Heart right ventricle (tissue), 16 donors: ENCODE data around the gene PID1. TPM values are rescaled to one million over a fixed set of nuclear protein-coding genes. Genes with fewer than 3 reads are reported as not detected.
"Not testable (repeated sequence)": the region's sequence is repeated elsewhere in the genome, so short reads cannot be mapped to it uniquely, and the experiment has no call there.

Experiments
- ATAC-seq, 8 donors: fragments of 200-7000 bp; cut with Tn5 transposase; one replicate each; pipeline ENCODE4 v1.9.1; 2020; ENCODE audit warnings: mild to moderate bottlenecking in 8 of 8, moderate library complexity in 8 of 8, moderate number of reproducible peaks in 1 of 8
- DNase-seq, 2 donors: peaks; one replicate each; pipeline ENCODE4 v3.0.0-alpha.2; 2020
- H3K27ac ChIP-seq, 10 donors: fragments of 200-600 bp; sonication (generic) in 2 of 10; one replicate each; pipeline versions ENCODE4 v1.5.0 to v1.8.0; 2020 to 2022; ENCODE audit warnings: mild to moderate bottlenecking in 3 of 10
- H3K27me3 ChIP-seq, 7 donors: fragments of 200-600 bp; one replicate each; pipeline ENCODE4 v1.8.0; 2021 to 2022; ENCODE audit warnings: mild to moderate bottlenecking in 2 of 7
- H3K36me3 ChIP-seq, 9 donors: fragments of 200-600 bp; sonication (generic) in 1 of 9; one replicate each; pipeline versions ENCODE4 v1.5.0 to v1.8.0; 2020 to 2022; ENCODE audit warnings: mild to moderate bottlenecking in 2 of 9
- H3K4me1 ChIP-seq, 9 donors: fragments of 200-600 bp; sonication (generic) in 1 of 9; one replicate each; pipeline versions ENCODE4 v1.5.0 to v1.8.0; 2020 to 2022; ENCODE audit warnings: mild to moderate bottlenecking in 4 of 9
- H3K4me3 ChIP-seq, 10 donors: fragments of 200-600 bp; sonication (generic) in 2 of 10; one replicate each; pipeline versions ENCODE4 v1.5.0 to v1.8.0; 2020 to 2022; ENCODE audit warnings: mild to moderate bottlenecking in 7 of 10, moderate library complexity in 2 of 10
- H3K9me3 ChIP-seq, 11 donors: fragments of 200-600 bp in 10 of 11; sonication (generic) in 2 of 11; one replicate each; pipeline versions ENCODE4 v1.5.0 to v1.8.0; 2013 to 2022; ENCODE audit warnings: mild to moderate bottlenecking in 2 of 11, control low read depth in 1 of 11, moderate library complexity in 1 of 11
- WGBS, 2 donors: extraction: QIAGEN DNeasy Blood & Tissue Kit; methylation state at CpG; one replicate each; pipeline ENCODE4 v1.1.7; 2013; ENCODE audit warnings: inconsistent platforms in 1 of 2; 5-methylcytosine and 5-hydroxymethylcytosine counted together
- intact Hi-C, 10 donors: fragments of 100-400 bp; cut with DNase I; formaldehyde crosslinking; loops; one replicate each; pipeline versions ENCODE4 v1.11.1 to v1.14.2; 2022
- polyA plus RNA-seq, 2 donors: library from polyadenylated mRNA; stranded (reverse); fragments of 200-250 nt; gene quantifications; one replicate each; pipeline ENCODE4 v1.2.3, GENCODE V29; 2013
- total RNA-seq, 10 donors: library from RNA; stranded (reverse); fragmentation: NEBNext Ultra II Directional in 3 of 10; extraction: Animal tissue kit (Norgen Biotek cat#: 25700) in 3 of 10; gene quantifications; one replicate each; pipeline versions ENCODE4 v1.2.1 to v1.2.4, GENCODE V29; 2021 to 2023
- TF ChIP-seq, protein P1 (sequence below), 9 donors: fragments of 200-600 bp; sonication (generic) in 2 of 9; IDR thresholded peaks; one replicate each; pipeline versions ENCODE4 v1.5.0 to v1.8.0; 2021 to 2022; ENCODE audit warnings: antibody characterized with exemption in 9 of 9, mild to moderate bottlenecking in 5 of 9, moderate library complexity in 1 of 9
- donor health status: Arrhythmogenic right ventricular cardiomyopathy.
- donor health status: ischemic (EF 13 %, LVEDD 7.1; RV severe dilation, severe dysfunction).
- donor health status: healthy with polysubstance abuse.
- donor health status: DM: no; HTN: yes; CAD: no.
- donor health status: DM: no; HTN: no; CAD: no.
- donor health status: ischemic (EF 25% LVEDD 6.9; RV normal size, moderate dysfunction).
- donor health status: ischemic (EF 25% LVEDD 5.7; RV mildly dilated, moderate dysfunction).
- donor health status: healthy.
- donor health status: DM: yes; HTN: yes; CAD: no.
- donor health status: Ischemic cardiomyopathy.
- donor health status: ischemic (EF 35%, LVEDD 5.7; RV mildly dilated, moderate dysfunction).
- donor health status: nonischemic (EF 11% LVEDD 7.7; RV severe dilation, severe dysfunction).
- donor health status: DM: yes; HTN: yes; CAD: no.
- donor health status: PGD.
- donor health status: ischemic (EF 29% LVEDD 5.4; RV normal size, mild dysfunction).
- donor health status: nonischemic (EF 23%, LVEDD 6.1; RV moderate dilation, normal function).

Gene PID1
- total and polyA plus RNA-seq, 12 donors, result 3.6 to 12.0 (median 6.1) TPM

DNA sequence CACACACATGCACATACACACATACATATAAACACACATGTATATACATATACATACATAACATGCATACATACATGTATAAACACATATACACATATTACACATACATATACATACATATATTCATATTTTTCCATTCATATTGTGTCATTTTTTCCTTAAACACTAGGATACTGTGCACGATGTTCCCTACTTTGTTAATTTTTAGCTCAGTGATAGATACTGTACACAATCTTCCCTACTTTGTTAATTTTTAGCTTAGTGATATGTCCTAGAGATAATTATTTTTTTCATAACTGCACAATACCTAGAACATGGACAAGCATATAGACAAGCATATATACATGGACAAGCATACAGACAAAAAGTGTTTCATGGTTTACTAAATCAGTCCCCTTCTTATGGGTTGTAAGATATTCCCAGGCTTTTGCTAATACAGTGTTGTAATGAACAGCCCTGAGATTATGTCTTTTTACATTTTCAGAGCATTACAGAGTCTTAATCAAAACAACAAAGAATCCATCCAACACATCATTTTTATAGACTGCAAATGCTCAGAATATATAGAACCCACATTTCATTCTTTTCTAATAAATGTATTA is 75.6 kb downstream of the PID1 start:
- Histone ChIP-seq H3K9me3 (no peaks in the 10 kb centered on the region), H3K36me3 (no peaks in the 10 kb centered on the region), H3K27ac (no peak overlapping the region), H3K27me3 (no peaks in the 10 kb centered on the region), H3K4me3 (no peak overlapping the region), H3K4me1 (no peaks in the 10 kb centered on the region)
- ATAC-seq, result no peak
- WGBS, 2 donors, result 88 to 91% methylated on average over 1 of the region's 1 CpG
- intact Hi-C loops, result no loop called here
- TF ChIP-seq, protein P1, sequence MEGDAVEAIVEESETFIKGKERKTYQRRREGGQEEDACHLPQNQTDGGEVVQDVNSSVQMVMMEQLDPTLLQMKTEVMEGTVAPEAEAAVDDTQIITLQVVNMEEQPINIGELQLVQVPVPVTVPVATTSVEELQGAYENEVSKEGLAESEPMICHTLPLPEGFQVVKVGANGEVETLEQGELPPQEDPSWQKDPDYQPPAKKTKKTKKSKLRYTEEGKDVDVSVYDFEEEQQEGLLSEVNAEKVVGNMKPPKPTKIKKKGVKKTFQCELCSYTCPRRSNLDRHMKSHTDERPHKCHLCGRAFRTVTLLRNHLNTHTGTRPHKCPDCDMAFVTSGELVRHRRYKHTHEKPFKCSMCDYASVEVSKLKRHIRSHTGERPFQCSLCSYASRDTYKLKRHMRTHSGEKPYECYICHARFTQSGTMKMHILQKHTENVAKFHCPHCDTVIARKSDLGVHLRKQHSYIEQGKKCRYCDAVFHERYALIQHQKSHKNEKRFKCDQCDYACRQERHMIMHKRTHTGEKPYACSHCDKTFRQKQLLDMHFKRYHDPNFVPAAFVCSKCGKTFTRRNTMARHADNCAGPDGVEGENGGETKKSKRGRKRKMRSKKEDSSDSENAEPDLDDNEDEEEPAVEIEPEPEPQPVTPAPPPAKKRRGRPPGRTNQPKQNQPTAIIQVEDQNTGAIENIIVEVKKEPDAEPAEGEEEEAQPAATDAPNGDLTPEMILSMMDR (IDR thresholded peaks at IDR 0.05), result no peak
- DNase-seq, result no peak

DNA sequence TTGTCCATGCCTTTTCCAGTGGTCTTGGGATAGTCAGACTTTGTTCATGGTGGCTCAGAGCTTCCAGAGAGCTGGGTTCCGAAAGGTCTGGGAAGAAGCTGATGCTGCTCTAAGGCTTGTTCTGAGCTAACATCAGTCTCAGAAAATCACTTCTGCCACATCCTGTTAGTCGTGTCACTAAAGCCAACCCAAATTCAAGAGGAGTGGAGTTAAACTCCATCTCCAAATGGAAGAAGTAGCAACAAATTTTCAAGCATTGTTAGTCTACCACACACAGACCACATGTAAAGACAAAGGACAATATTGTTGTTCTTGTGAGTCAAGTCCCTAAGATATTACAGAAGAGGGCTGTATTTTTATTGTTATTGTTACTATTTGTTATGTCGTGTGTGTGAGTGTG is 77.8 kb downstream of the PID1 start:
- intact Hi-C loops, result no loop called here
- H3K27me3 ChIP-seq, result no peaks in the 10 kb centered on the region
- H3K4me3 ChIP-seq, result no peak overlapping the region
- no peaks in the 10 kb centered on the region for H3K36me3 ChIP-seq
- DNase-seq (no peak), ATAC-seq (no peak)
- no peak overlapping the region for H3K27ac ChIP-seq
- WGBS, 2 donors, result 68 to 79% methylated on average over 3 of the region's 3 CpGs
- H3K4me1 ChIP-seq, result no peaks in the 10 kb centered on the region
- H3K9me3 ChIP-seq, result peaks cover 0 to under 1% (median 0%) of the 10 kb centered on the region in 11 donors
- TF ChIP-seq, protein P1 (IDR thresholded peaks at IDR 0.05), result no peak

DNA sequence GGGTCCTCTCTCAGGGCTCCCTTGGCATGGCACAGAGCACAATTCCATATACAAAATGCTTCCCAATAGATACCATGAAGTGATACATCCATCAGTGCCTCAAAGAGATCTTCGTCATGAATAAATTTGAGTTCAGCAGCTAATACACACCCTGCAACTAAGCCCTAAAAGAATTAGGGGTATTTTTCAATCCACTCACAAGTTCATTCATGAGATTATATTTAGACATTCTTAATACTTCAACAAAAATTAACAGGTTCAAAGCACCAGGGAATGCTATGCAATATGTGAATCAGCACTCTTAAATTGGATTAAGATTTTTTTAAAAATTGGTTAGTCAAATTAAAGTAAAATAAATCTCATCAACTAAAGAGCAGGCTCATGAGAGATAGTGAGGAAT is 79.7 kb downstream of the PID1 start:
- TF ChIP-seq, protein P1 (IDR thresholded peaks at IDR 0.05), result no peak
- Histone ChIP-seq H3K4me3 (no peak overlapping the region), H3K27ac (no peak overlapping the region), H3K4me1 (no peaks in the 10 kb centered on the region), H3K27me3 (no peaks in the 10 kb centered on the region), H3K36me3 (no peaks in the 10 kb centered on the region), H3K9me3 (peaks cover 0 to 19% (median 0%) of the 10 kb centered on the region in 11 donors)
- WGBS, 2 donors, result 76% methylated on average over 1 of the region's 1 CpG
- ATAC-seq (no peak), DNase-seq (no peak)
- intact Hi-C loops, result no loop called here

DNA sequence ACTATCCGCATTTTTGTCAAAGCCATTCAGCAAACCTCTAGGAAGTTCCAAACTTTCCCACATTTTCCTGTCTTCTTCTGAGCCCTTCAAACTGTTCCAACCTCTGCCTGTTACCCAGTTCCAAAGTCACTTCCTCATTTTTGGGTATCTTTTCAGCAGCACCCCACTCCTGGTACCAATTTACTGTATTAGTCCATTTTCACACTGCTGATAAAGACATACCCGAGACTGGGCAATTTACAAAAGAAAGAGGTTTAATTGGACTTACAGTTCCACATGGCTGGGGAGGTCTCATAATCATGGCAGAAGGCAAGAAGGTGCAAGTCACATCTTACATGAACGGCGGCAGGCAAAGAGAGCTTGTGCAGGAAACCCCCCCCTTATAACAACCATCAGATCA is 84.0 kb downstream of the PID1 start:
- intact Hi-C loops, H3K4me3 ChIP-seq, H3K4me1 ChIP-seq, H3K36me3 ChIP-seq, H3K27me3 ChIP-seq, DNase-seq, H3K27ac ChIP-seq, ATAC-seq: not testable (repeated sequence)
- H3K9me3 ChIP-seq, result peaks cover 0 to 28% (median 0%) of the 10 kb centered on the region in 11 donors
- 64 to 73% methylated on average over 4 of the region's 4 CpGs for WGBS, 2 donors

DNA sequence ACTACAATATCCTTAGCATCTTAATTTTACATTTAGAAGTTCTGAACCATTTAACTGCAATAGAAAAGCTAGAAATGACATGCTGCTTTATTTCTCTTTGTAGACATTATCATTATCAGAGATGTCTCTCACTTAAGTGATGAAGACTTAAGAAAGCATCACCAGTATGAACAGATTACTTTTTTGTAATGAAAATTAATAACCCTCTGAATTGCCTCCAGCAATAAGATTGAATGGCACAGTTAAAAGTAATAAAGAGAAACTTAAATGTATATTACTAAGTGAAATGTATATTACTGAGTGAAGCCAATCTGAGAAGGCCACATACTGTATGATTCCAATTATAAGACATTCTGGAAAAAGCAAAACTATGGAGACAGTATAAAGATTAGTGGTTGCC is 89.4 kb downstream of the PID1 start:
- Histone ChIP-seq H3K4me1 (peaks cover 0 to 18% (median 0%) of the 10 kb centered on the region in 9 donors), H3K27ac (no peak overlapping the region), H3K27me3 (no peaks in the 10 kb centered on the region), H3K36me3 (no peaks in the 10 kb centered on the region), H3K4me3 (no peak overlapping the region), H3K9me3 (peaks cover 0 to 11% (median 0%) of the 10 kb centered on the region in 11 donors)
- ATAC-seq (no peak), DNase-seq (no peak)
- intact Hi-C loops, result no loop called here
- TF ChIP-seq, protein P1 (IDR thresholded peaks at IDR 0.05), result no peak
